Left ventricle myocardium inferior (tissue), 1 donor: ENCODE data around the gene FRRS1. TPM values are rescaled to one million over a fixed set of nuclear protein-coding genes. Genes with fewer than 3 reads are reported as not detected.

Experiments used
- DNase-seq: peaks from one replicate; pipeline ENCODE4 v3.0.0-alpha.2; 2020
- H3K27ac ChIP-seq: fragments of 200-600 bp; replicated peaks from 2 replicates; pipeline ENCODE4 v1.8.0; 2021
- H3K27me3 ChIP-seq: fragments of 200-600 bp; 2 replicates; pipeline ENCODE4 v1.8.0; 2021; ENCODE audit warnings: low read depth
- H3K36me3 ChIP-seq: fragments of 200-600 bp; 2 replicates; pipeline ENCODE4 v1.8.0; 2021
- H3K4me1 ChIP-seq: fragments of 200-600 bp; 2 replicates; pipeline ENCODE4 v1.8.0; 2021
- H3K4me3 ChIP-seq: fragments of 200-600 bp; 2 replicates; pipeline ENCODE4 v1.8.0; 2021; ENCODE audit warnings: mild to moderate bottlenecking, moderate library complexity
- H3K9me3 ChIP-seq: fragments of 200-600 bp; replicated peaks from 2 replicates; pipeline ENCODE4 v1.8.0; 2021
- CTCF ChIP-seq: fragments of 200-600 bp; IDR thresholded peaks from 2 replicates; pipeline ENCODE4 v1.8.0; 2021; ENCODE audit warnings: antibody characterized with exemption, mild to moderate bottlenecking, borderline replicate concordance
- intact Hi-C: fragments of 100-400 bp; cut with micrococcal nuclease; formaldehyde crosslinking; loops from one replicate; pipeline ENCODE4 v1.11.0; 2022
- total RNA-seq: library from RNA; stranded (reverse); fragmentation: NEBNext Ultra II Directional; extraction: Animal tissue kit (Norgen Biotek cat#: 25700); gene quantifications from one replicate; pipeline ENCODE4 v1.2.1, GENCODE V29; 2021
- donor health status: DM: no; HTN: yes; CAD: no; lungs with severe emphysema.

The FRRS1 gene
- total RNA-seq, 1 donor from 2014 or later: 3.8 TPM

DNA sequence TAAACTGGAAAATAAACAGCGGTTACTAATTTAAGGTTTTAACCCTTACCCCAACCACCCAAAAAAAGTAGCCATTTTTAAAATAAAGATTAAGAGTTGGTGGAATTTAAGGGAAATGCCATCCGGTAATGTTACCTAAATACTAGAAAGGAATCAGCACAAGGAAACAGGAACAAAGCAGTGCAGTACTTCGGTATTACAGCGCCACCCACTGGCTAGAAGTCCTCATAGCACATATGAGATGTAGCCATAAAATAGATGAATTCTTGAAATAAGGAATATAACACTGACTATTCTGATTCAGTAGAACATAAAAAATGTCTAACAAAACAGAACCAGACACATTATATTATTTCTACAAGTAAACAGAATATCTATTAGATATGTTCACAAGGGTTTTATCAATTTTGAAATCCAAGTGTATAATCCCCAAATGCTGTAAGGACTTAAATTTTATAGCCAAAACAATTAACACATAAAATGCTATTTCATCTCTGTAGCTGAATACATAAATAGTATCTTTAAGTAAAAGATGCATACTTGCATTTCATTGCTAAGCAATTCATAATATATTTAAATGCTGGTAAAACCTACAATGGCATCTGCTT lies 58.8 kb downstream of the FRRS1 start:
- DNase-seq: peak; percentile 62
- no peak overlapping the region for H3K4me3 ChIP-seq
- H3K4me1 ChIP-seq: peaks cover 7% of the 10 kb centered on the region
- no peaks in the 10 kb centered on the region for H3K27me3 ChIP-seq
- H3K36me3 ChIP-seq: peaks cover 32% of the 10 kb centered on the region
- H3K9me3 ChIP-seq: no peaks in the 10 kb centered on the region
- peak; percentile 91 for TF ChIP-seq CTCF
- H3K27ac ChIP-seq: peak overlapping the region; percentile 43
- intact Hi-C loops: loop anchor here (5.0 kb wide), 1 partner anchor 530 kb away; no protein-coding TSS in a partner anchor

DNA sequence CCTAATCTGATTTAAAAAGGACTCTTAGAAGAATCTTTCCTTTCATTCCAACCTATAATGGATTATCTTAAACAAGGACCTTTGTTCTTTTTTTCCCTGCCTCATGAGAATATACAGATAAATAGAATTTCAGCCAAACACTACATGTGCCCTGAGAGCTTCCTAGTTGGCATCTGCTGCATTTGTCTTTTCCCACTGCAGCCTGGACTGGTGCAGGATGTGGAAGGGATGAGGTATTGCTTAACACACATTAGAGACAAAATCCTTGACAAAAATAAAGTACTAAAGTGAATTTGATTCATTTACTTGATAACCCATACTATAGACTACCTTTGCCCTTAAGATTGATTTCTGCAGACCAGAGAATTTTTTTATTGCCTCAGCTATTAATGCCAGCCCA lies 61.0 kb downstream of the FRRS1 start:
- Histone ChIP-seq H3K36me3 (peaks cover 10% of the 10 kb centered on the region), H3K4me1 (peaks cover 7% of the 10 kb centered on the region), H3K4me3 (no peak overlapping the region), H3K9me3 (peaks cover 11% of the 10 kb centered on the region), H3K27ac (peak overlapping the region; percentile 47), H3K27me3 (no peaks in the 10 kb centered on the region)
- no peak for TF ChIP-seq CTCF
- no peak for DNase-seq
- intact Hi-C loops: loop anchor here (5.0 kb wide), 1 partner anchor 528 kb away; no protein-coding TSS in a partner anchor

DNA sequence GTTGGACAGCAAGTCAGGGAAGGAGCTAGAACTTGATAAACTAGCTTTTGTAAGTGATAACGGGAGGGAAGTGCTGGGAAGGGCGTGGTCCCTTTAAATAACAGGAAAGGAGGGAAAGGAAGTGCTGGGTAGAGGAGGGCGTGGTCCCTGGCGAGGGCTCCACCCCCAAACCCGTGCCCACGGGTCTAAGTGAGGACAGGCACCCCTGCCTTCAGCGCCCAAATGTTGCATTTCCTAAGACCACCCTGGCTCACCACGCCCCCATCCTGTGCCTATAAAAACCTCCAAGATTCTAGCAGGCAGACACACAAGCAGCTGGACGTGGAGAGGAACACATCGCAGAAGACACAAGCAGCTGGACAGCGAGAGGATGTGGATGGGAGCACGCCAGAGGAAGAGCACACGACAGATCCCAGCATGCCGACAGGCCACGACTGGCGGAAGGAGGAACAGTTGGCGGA lies 62.0 kb downstream of the FRRS1 start:
- Histone ChIP-seq H3K36me3 (peaks cover 3% of the 10 kb centered on the region), H3K27ac (peak overlapping the region; percentile 47), H3K27me3 (no peaks in the 10 kb centered on the region), H3K9me3 (peaks cover 11% of the 10 kb centered on the region), H3K4me3 (no peak overlapping the region), H3K4me1 (peaks cover 7% of the 10 kb centered on the region)
- intact Hi-C loops: no loop called here
- DNase-seq: peak; percentile 18
- no peak for TF ChIP-seq CTCF

DNA sequence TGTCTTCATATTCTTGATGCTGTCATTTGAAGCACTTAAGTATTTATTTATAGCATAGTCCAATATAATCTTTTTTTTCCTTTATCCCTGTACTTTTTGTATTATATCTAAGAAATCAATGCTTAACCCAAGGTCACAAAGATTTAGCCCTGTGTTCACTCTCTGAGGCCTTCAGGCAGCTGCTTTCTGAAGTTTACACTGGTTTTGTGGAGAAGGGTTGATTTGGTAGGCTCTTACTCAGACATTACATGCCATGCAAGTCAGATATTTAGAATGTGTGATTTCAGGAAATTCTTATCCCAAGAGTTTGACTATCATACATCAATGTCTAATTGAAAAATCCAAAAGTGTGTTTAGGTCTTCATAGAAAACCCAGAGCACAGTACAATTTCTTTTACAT lies 64.2 kb downstream of the FRRS1 start:
- H3K4me3 ChIP-seq: no peak overlapping the region
- no peak for TF ChIP-seq CTCF
- H3K27me3 ChIP-seq: no peaks in the 10 kb centered on the region
- peaks cover 7% of the 10 kb centered on the region for H3K4me1 ChIP-seq
- no peak for DNase-seq
- peaks cover 11% of the 10 kb centered on the region for H3K9me3 ChIP-seq
- H3K36me3 ChIP-seq: no peaks in the 10 kb centered on the region
- intact Hi-C loops: no loop called here
- no peak overlapping the region for H3K27ac ChIP-seq

DNA sequence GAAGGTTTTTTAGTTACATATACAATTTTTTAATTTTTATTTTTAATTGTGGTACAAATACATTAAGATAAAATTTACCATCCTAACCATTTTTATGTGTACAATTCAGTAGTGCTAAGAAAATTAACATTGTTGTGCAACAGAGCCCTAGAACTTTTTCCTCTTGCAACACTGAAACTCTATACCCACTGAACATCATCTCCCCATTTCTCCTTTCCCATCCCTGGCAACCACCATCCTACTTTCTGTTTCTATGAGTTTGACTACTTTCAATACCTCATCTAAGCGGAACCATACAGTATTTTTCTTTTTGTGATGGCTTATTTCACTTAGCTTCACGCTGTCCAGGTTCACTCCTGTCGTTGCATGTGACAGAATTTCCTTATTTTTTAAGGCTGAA lies 66.4 kb downstream of the FRRS1 start:
- no peak for DNase-seq

More for the DNA sequence above, 66.4 kb downstream of the FRRS1 start:
- H3K4me1 ChIP-seq: peaks cover under 1% of the 10 kb centered on the region
- no peak overlapping the region for H3K27ac ChIP-seq
- TF ChIP-seq CTCF: no peak
- H3K4me3 ChIP-seq: no peak overlapping the region
- H3K27me3 ChIP-seq: no peaks in the 10 kb centered on the region
- H3K9me3 ChIP-seq: peaks cover 11% of the 10 kb centered on the region
- peaks cover 8% of the 10 kb centered on the region for H3K36me3 ChIP-seq
- intact Hi-C loops: no loop called here
